Activated B cell treated with CpG ODN at 0.5 μM for 24 hours (primary cell): Measurements from ENCODE around the gene LAPTM5. TPM values are rescaled to one million over a fixed set of nuclear protein-coding genes. Genes with fewer than 3 reads are reported as not detected.
A peak's percentile ranks its signal among the peaks of the same experiment; 100 is the strongest.
"Not testable (repeated sequence)": the region's sequence is repeated elsewhere in the genome, so short reads cannot be mapped to it uniquely, and the experiment has no call there.

Experiments used
- ATAC-seq: fragments of 200-7000 bp; cut with Tn5 transposase; one replicate; pipeline ENCODE4 v1.10.0; 2021; ENCODE audit warnings: low read depth, mild to moderate bottlenecking, moderate library complexity
- CTCF ChIA-PET: fragments of 350-600 bp; sonication (Branson Sonifier 250); formaldehyde crosslinking; loops from one replicate; lab custom pipeline; 2021; ENCODE audit warnings: antibody characterized with exemption; lab: Charles Lee
- POLR2A ChIA-PET: fragments of 350-600 bp; sonication (Branson Sonifier 250); formaldehyde crosslinking; loops from one replicate; lab custom pipeline; 2021; ENCODE audit warnings: antibody characterized with exemption; lab: Charles Lee
- DNase-seq: peaks from one replicate; pipeline ENCODE4 v3.0.0; 2022
- H3K27ac Mint-ChIP-seq: one replicate; pipeline ENCODE4 v1.8.0; 2020; ENCODE audit warnings: mixed read lengths
- H3K27me3 Mint-ChIP-seq: one replicate; pipeline ENCODE4 v1.8.0; 2021; ENCODE audit warnings: mixed read lengths
- H3K36me3 Mint-ChIP-seq: one replicate; pipeline ENCODE4 v1.8.0; 2021; ENCODE audit warnings: low read depth, mixed read lengths
- H3K4me1 Mint-ChIP-seq: one replicate; pipeline ENCODE4 v1.8.0; 2021; ENCODE audit warnings: mixed read lengths
- H3K4me3 Mint-ChIP-seq: one replicate; pipeline ENCODE4 v1.8.0; 2020; ENCODE audit warnings: mild to moderate bottlenecking, mixed read lengths
- H3K9me3 Mint-ChIP-seq: one replicate; pipeline ENCODE4 v1.8.0; 2020; ENCODE audit warnings: mixed read lengths
- intact Hi-C: fragments of 100-400 bp; cut with micrococcal nuclease; formaldehyde crosslinking; loops from one replicate; pipeline ENCODE4 v1.15.1; 2024
- total RNA-seq: library from RNA; stranded (reverse); gene quantifications from 2 replicates; pipeline ENCODE4 v1.2.3, GENCODE V29; 2022
- TF ChIP-seq, protein P1 (sequence below): fragments of 200-600 bp; IDR thresholded peaks from one replicate; pipeline ENCODE4 v1.8.0; 2022; ENCODE audit warnings: antibody characterized with exemption, mild to moderate bottlenecking

LAPTM5 gene
- total RNA-seq, 1 donor from 2014 or later: 766 TPM

DNA sequence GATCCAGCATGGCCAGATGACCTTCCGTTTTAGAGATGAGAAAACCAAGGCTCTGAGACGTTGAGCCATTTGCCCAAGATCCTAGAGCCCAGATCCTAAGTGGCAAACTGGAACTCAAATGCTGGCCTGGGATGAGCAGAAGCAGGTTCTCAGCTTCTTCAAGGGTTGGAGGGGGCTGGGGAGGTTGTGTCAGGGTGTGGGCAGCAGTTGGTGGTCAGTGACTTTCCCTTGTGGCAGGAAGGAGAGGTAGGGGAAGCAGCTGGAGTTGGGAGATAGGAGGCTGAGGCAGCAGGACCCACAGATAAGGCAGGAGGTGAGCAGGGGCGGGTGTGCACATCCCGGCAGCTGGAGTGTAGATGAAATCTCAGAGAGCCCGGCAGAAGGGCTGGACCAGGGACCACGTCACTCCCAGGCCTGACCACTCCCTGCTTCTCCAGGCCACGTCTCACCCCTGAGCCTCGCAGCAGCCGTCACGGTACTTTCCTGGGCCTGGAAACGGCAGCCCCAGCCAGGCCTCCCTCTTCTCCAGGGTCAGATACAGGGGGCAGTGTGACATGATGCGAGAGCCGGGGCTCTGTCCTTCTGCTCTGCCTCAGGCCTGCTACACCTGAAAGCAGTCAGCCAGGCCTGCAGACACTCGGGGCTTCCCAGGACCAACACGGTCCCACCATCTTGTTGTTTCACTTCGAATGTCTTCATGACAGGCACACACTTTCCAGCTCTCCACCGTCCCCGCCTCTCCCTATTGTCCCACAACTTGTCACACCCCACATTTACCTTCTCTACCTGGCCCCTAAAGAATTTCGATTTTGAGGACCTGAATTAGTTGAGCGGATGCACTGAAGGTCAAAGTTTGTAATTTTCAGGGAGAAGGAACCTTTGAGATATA is 11.5 kb upstream of the LAPTM5 start:
- ATAC-seq (no peak), DNase-seq (no peak)
- CTCF ChIA-PET: interaction anchor here (1.0 to 1.8 kb wide), 3 partner anchors 9 to 14 kb away, joined by 4 to 8 read pairs (median 6); no protein-coding TSS in a partner anchor
- intact Hi-C loops: no loop called here
- peaks cover 28% of the 10 kb centered on the region for H3K4me1 Mint-ChIP-seq
- no peak overlapping the region for H3K4me3 Mint-ChIP-seq
- no peaks in the 10 kb centered on the region for H3K36me3 Mint-ChIP-seq
- no peaks in the 10 kb centered on the region for H3K27me3 Mint-ChIP-seq
- H3K27ac Mint-ChIP-seq: no peak overlapping the region
- no peaks in the 10 kb centered on the region for H3K9me3 Mint-ChIP-seq
- TF ChIP-seq, protein P1, sequence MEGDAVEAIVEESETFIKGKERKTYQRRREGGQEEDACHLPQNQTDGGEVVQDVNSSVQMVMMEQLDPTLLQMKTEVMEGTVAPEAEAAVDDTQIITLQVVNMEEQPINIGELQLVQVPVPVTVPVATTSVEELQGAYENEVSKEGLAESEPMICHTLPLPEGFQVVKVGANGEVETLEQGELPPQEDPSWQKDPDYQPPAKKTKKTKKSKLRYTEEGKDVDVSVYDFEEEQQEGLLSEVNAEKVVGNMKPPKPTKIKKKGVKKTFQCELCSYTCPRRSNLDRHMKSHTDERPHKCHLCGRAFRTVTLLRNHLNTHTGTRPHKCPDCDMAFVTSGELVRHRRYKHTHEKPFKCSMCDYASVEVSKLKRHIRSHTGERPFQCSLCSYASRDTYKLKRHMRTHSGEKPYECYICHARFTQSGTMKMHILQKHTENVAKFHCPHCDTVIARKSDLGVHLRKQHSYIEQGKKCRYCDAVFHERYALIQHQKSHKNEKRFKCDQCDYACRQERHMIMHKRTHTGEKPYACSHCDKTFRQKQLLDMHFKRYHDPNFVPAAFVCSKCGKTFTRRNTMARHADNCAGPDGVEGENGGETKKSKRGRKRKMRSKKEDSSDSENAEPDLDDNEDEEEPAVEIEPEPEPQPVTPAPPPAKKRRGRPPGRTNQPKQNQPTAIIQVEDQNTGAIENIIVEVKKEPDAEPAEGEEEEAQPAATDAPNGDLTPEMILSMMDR: no peak
- POLR2A ChIA-PET: interaction anchor here (0.7 to 1.4 kb wide), 4 partner anchors 10 to 37 kb away, joined by 3 to 6 read pairs (median 4); no protein-coding TSS in a partner anchor

DNA sequence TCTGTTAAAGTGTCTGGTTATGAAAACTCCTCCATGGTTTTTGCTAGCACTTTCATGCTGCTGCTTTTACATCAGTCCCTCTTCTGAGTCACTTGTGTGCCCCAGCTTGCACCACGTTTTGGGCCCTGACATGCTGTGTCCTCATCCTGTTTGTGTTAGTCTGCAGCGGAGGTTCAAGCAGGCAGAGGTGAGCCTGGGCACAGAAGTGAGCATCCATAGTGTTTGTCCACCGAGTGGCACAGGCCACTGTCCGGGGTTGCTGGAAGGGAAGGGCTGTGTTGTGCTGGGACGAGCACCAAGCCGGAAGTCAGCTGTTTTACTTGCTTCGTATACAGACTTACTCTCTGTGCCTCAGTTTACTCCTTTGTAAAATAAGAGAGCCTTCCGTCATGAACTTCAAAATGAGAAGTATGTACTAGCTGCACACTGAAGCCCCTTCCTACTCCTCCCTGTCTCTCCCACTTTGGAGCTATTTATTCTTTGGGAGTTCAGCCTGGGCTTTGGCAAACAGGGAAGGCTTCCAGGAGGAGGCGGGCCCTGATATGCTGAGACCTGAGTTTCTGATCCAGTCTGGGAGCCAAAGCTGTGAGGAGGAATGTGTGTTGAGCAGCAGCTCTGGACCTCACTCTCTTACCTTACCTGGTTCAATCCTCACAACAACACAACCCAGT is 10.7 kb upstream of the LAPTM5 start:
- Mint-ChIP-seq H3K4me3 (no peak overlapping the region), H3K27me3 (no peaks in the 10 kb centered on the region), H3K27ac (no peak overlapping the region), H3K36me3 (no peaks in the 10 kb centered on the region), H3K4me1 (peaks cover 36% of the 10 kb centered on the region), H3K9me3 (no peaks in the 10 kb centered on the region)
- DNase-seq: no peak
- POLR2A ChIA-PET: interaction anchor here (0.8 to 1.4 kb wide), 3 partner anchors 10 to 36 kb away, joined by 3 to 6 read pairs (median 3); no protein-coding TSS in a partner anchor
- TF ChIP-seq, protein P1: no peak
- intact Hi-C loops: no loop called here
- no peak for ATAC-seq
- CTCF ChIA-PET: interaction anchor here (1.7 to 1.8 kb wide), 2 partner anchors 12 to 15 kb away, joined by 6 to 8 read pairs; no protein-coding TSS in a partner anchor

DNA sequence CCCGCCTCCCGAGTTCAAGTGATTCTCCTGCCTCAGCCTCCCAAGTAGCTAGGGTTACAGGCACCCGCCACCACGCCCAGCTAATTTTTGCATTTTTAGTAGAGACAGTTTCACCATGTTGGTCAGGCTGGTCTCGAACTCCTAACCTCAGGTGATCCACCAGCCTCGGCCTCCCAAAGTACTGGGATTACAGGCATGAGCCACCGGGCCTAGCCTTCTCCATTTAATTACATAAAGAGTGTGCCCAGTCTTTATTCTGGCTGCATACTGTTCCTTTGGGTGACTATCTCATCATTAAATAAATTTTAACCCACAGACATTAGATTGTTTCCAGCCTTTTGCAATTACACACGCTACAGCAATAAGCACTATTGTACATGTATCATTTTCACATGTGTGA is 9.4 kb upstream of the LAPTM5 start:
- H3K27me3 Mint-ChIP-seq, H3K27ac Mint-ChIP-seq, CTCF ChIA-PET, intact Hi-C loops, H3K36me3 Mint-ChIP-seq, H3K4me3 Mint-ChIP-seq, DNase-seq, H3K9me3 Mint-ChIP-seq, ATAC-seq: not testable (repeated sequence)
- H3K4me1 Mint-ChIP-seq: peaks cover 49% of the 10 kb centered on the region
- POLR2A ChIA-PET: interaction anchor here (0.5 to 2.7 kb wide), 3 partner anchors 10 to 48 kb away, joined by 3 to 17 read pairs (median 7); partner anchors contain the start of gene LAPTM5

DNA sequence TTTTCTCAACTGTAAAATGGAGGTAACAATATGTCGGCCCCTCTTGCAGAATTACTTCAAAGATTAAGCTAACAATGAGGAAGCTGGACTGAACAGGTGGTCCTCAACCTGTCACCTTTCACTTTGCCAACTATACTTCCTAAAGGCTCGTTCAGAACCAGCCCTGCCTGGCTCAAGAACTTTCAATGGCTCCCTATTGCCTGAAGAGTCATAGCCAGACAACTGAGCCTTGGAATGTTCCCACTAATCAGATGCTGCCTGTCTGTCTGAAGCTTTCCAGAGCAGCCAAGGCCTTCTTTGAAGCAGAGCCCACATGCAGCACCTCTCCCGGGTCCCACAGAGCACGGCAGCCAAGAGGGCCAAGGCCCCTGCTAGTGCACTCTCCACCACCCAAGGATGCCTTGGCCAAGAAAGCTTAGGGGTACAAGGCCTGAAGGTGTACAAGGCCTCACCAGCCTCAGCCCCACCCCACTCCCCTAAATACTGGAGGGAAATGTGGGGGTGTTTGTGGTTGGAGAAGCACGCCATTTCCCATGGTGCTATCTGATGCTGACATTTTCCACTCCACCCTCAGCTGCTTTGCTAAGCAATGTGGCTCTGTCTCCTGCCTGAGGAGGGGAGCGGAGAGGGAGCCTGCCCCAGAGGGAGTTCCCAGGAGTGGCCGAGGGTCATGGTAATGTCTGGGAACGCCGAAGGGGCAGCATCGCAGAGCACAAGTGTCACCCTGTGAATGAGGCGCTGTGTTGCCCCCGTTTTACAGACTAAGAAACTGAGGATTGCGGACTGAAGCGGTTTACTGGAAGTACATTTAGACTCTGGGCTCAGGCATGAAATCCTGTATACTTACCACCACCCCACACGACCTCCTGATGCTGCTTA is 8.2 kb upstream of the LAPTM5 start:
- H3K4me1 Mint-ChIP-seq: peaks cover 59% of the 10 kb centered on the region
- H3K27me3 Mint-ChIP-seq: no peaks in the 10 kb centered on the region
- intact Hi-C loops: no loop called here
- DNase-seq (no peak), ATAC-seq (no peak)
- POLR2A ChIA-PET: interaction anchor here (0.6 to 5.0 kb wide), 8 partner anchors 9 to 46 kb away, joined by 3 to 45 read pairs (median 6); partner anchors contain the start of gene LAPTM5
- H3K27ac Mint-ChIP-seq: peak overlapping the region; percentile 79
- H3K9me3 Mint-ChIP-seq: no peaks in the 10 kb centered on the region
- H3K36me3 Mint-ChIP-seq: no peaks in the 10 kb centered on the region
- H3K4me3 Mint-ChIP-seq: no peak overlapping the region
- TF ChIP-seq, protein P1: no peak
- CTCF ChIA-PET: interaction anchor here (1.1 to 1.2 kb wide), 2 partner anchors 11 to 47 kb away, joined by 3 read pairs; no protein-coding TSS in a partner anchor
